ENCODE measurements around the gene RNF26.

RNF26 gene

DNA sequence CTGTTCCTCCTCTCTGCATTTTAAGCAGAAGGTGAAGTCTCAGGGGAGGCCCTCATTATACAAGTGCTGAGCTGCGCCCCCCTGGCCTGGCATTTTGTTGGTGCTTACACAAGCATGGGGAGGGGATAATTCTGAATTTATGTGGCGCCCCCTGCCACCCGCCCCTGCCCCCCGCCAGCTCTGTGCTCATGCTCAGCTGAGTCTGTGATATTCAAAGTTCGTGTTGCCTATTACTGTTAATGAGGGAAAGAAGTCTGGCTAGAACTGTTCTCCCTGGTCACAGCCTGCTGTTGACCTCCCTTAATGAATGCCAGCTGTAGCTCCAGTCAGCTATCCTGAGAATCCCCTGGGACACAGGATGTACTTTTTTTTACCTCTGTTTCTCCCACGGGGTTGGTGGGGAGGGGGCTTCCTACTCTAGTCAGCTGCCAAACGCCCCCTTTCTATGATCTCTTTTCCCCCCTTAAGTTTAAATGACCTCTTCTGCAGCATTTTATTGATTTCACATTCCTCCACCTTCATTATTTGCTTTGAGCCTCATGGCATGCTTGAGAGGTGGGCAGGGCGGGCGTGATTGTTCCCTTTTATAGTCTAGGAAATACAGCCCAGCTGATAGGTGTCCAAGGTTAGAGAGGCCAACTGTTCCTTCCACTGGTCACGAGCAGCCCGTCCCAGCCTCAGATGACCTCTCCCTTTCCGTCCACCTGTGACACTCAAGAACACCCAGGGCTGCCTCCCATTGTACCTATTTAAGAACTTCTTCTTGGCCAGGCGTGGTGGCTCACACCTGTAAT is 35.0 kb downstream of the RNF26 start:
- 98% methylated on average over 5 of the region's 13 CpGs for WGBS (ENCODE audit: insufficient coverage)
- Histone ChIP-seq H3K36me3 (ENCODE audit: control insufficient read depth in 4 of 4, insufficient read depth in 4 of 4, low read length in 3 of 4) (no peaks in the 10 kb centered on the region), H3K4me3 (ENCODE audit: control insufficient read depth in 1 of 7, extremely low read depth in 1 of 7, insufficient read depth in 4 of 7, low read depth in 2 of 7, low read length in 6 of 7) (no peak overlapping the region), H3K27me3 (replicated peaks in 2 of 5; ENCODE audit: control insufficient read depth in 4 of 5, insufficient read depth in 5 of 5, low read length in 4 of 5) (peaks cover 3 to 27% (median 23%) of the 10 kb centered on the region in 5 experiments), H3K4me1 (ENCODE audit: control extremely low read depth in 1 of 4, control insufficient read depth in 4 of 4, insufficient read depth in 4 of 4, low read length in 3 of 4) (peaks cover 0 to 8% (median 3%) of the 10 kb centered on the region in 4 experiments), H3K27ac (ENCODE audit: insufficient read depth in 1 of 2, low read depth in 1 of 2, low read length in 2 of 2, poor library complexity in 1 of 2, severe bottlenecking in 2 of 2) (no peak overlapping the region), H3K9me3 (ENCODE audit: control extremely low read depth in 1 of 5, control insufficient read depth in 4 of 5, insufficient read depth in 2 of 5, low read depth in 1 of 5, low read length in 4 of 5) (no peaks in the 10 kb centered on the region)
- CTCF ChIA-PET = interaction anchor here (0.9 to 6.0 kb wide), 7 partner anchors 8 to 107 kb away, joined by 3 to 51 read pairs (median 5); partner anchors contain the start of gene USP2
- no peak for DNase-seq
- POLR2A ChIA-PET = no interaction called here

DNA sequence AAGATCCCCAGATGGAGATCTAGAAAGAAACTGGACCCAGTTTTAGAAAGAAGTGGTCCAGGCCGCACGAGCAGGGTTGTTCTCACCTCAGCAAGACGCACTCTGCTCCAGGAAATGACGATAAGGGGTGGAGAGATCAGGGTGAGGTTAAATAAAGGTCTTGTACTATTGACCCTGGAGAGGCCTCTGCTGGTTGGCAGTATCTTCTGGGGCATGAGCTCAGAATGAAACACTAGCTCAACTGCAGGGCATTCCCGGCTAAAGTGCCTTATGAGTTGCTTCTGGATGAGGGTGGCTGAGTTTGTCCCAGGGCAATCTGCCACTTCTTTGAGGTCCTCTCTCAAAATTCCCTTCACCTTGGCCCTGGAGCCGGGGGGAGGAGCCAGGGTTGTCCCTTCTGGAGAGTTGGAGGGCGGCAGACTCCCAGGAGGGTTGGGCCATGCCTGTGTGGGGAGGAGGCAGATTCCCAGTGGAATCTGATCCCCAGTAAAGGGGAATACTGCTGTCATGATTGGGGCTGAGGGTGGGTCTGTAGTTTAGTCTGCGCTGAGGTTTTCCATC is 36.2 kb downstream of the RNF26 start:
- Histone ChIP-seq H3K27ac (ENCODE audit: insufficient read depth in 1 of 2, low read depth in 1 of 2, low read length in 2 of 2, poor library complexity in 1 of 2, severe bottlenecking in 2 of 2) (no peak overlapping the region), H3K4me3 (ENCODE audit: control insufficient read depth in 1 of 7, extremely low read depth in 1 of 7, insufficient read depth in 4 of 7, low read depth in 2 of 7, low read length in 6 of 7) (no peak overlapping the region), H3K36me3 (ENCODE audit: control insufficient read depth in 4 of 4, insufficient read depth in 4 of 4, low read length in 3 of 4) (no peaks in the 10 kb centered on the region), H3K4me1 (ENCODE audit: control extremely low read depth in 1 of 4, control insufficient read depth in 4 of 4, insufficient read depth in 4 of 4, low read length in 3 of 4) (peaks cover 0 to 3% (median 0%) of the 10 kb centered on the region in 4 experiments), H3K27me3 (replicated peaks in 2 of 5; ENCODE audit: control insufficient read depth in 4 of 5, insufficient read depth in 5 of 5, low read length in 4 of 5) (peaks cover 0 to 15% (median 12%) of the 10 kb centered on the region in 5 experiments), H3K9me3 (ENCODE audit: control extremely low read depth in 1 of 5, control insufficient read depth in 4 of 5, insufficient read depth in 2 of 5, low read depth in 1 of 5, low read length in 4 of 5) (no peaks in the 10 kb centered on the region)
- CTCF ChIA-PET = interaction anchor here (0.8 to 13.9 kb wide), 5 partner anchors 10 to 29 kb away, joined by 3 to 132 read pairs (median 51); partner anchors contain the start of genes C1QTNF5, MFRP and USP2
- 91% methylated on average over 7 of the region's 8 CpGs for WGBS (ENCODE audit: insufficient coverage)
- POLR2A ChIA-PET = no interaction called here
- DNase-seq = no peak

DNA sequence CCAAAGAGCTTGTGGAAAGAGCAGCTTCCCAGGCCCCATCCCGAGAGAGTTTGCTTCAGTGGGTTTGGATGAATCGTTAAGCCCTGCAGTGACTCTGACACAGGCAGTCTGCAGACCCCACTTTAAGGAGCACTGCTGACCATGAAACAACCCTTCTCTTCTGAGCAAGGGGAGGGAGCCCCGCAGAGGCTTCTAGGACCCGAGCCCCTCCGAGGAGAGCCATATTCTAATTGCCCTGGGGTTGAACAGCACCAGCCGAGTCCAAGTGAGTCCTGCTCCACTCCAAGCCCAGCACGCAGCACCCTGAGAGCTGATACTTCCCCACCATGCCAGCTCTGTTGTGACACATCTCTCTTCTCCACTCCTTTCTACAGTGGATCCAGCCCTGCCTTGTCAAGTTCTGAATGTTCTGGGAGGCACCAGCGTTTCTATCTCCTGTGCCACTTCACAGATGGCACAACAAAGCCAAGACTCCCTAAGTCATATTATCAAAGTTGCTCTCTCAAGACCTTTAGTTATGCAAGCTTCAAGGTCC is 36.8 kb downstream of the RNF26 start:
- DNase-seq = no peak
- CTCF ChIA-PET = interaction anchor here (0.7 to 13.9 kb wide), 8 partner anchors 8 to 568 kb away, joined by 3 to 132 read pairs (median 3); partner anchors contain the start of genes C1QTNF5, MFRP and USP2
- POLR2A ChIA-PET = no interaction called here
- Histone ChIP-seq H3K4me1 (ENCODE audit: control extremely low read depth in 1 of 4, control insufficient read depth in 4 of 4, insufficient read depth in 4 of 4, low read length in 3 of 4) (peaks cover 0 to 3% (median 0%) of the 10 kb centered on the region in 4 experiments), H3K4me3 (ENCODE audit: control insufficient read depth in 1 of 7, extremely low read depth in 1 of 7, insufficient read depth in 4 of 7, low read depth in 2 of 7, low read length in 6 of 7) (no peak overlapping the region), H3K27me3 (replicated peaks in 2 of 5; ENCODE audit: control insufficient read depth in 4 of 5, insufficient read depth in 5 of 5, low read length in 4 of 5) (peaks cover 0 to 12% (median 10%) of the 10 kb centered on the region in 5 experiments), H3K9me3 (ENCODE audit: control extremely low read depth in 1 of 5, control insufficient read depth in 4 of 5, insufficient read depth in 2 of 5, low read depth in 1 of 5, low read length in 4 of 5) (no peaks in the 10 kb centered on the region), H3K36me3 (ENCODE audit: control insufficient read depth in 4 of 4, insufficient read depth in 4 of 4, low read length in 3 of 4) (no peaks in the 10 kb centered on the region), H3K27ac (ENCODE audit: insufficient read depth in 1 of 2, low read depth in 1 of 2, low read length in 2 of 2, poor library complexity in 1 of 2, severe bottlenecking in 2 of 2) (no peak overlapping the region)
- WGBS (ENCODE audit: insufficient coverage) = 93% methylated on average over 8 of the region's 8 CpGs

DNA sequence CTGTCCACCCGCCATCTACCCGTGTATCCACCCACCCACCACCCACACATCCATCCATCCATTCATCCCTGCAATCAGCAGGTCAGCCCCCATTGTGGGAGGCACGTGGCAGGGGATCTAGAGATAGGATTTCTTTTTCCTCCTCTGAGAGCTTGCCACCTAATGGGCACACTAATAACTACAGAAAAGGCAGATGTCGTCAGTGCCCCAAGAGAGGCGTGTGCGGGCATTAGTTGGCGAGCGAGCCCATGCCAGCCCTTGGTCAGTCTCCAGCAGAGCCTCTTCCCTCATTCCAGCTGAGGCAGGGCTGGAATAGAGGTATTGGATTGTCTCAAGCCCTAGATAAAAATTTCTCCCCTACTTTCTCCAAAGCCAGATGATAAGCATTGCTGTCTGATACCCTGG is 37.5 kb downstream of the RNF26 start:
- Histone ChIP-seq H3K4me1 (ENCODE audit: control extremely low read depth in 1 of 4, control insufficient read depth in 4 of 4, insufficient read depth in 4 of 4, low read length in 3 of 4) (peaks cover 0 to 3% (median 0%) of the 10 kb centered on the region in 4 experiments), H3K36me3 (ENCODE audit: control insufficient read depth in 4 of 4, insufficient read depth in 4 of 4, low read length in 3 of 4) (no peaks in the 10 kb centered on the region), H3K4me3 (ENCODE audit: control insufficient read depth in 1 of 7, extremely low read depth in 1 of 7, insufficient read depth in 4 of 7, low read depth in 2 of 7, low read length in 6 of 7) (no peak overlapping the region), H3K27ac (ENCODE audit: insufficient read depth in 1 of 2, low read depth in 1 of 2, low read length in 2 of 2, poor library complexity in 1 of 2, severe bottlenecking in 2 of 2) (no peak overlapping the region), H3K9me3 (ENCODE audit: control extremely low read depth in 1 of 5, control insufficient read depth in 4 of 5, insufficient read depth in 2 of 5, low read depth in 1 of 5, low read length in 4 of 5) (no peaks in the 10 kb centered on the region), H3K27me3 (replicated peaks in 2 of 5; ENCODE audit: control insufficient read depth in 4 of 5, insufficient read depth in 5 of 5, low read length in 4 of 5) (peaks cover 0 to 8% (median 4%) of the 10 kb centered on the region in 5 experiments)
- CTCF ChIA-PET = interaction anchor here (0.7 to 13.9 kb wide), 7 partner anchors 9 to 567 kb away, joined by 3 to 132 read pairs (median 3); partner anchors contain the start of genes C1QTNF5, MFRP and USP2
- POLR2A ChIA-PET = no interaction called here
- 61% methylated on average over 2 of the region's 8 CpGs for WGBS (ENCODE audit: insufficient coverage)
- DNase-seq = peak in 2 of 3 donors; percentile 21 to 25

DNA sequence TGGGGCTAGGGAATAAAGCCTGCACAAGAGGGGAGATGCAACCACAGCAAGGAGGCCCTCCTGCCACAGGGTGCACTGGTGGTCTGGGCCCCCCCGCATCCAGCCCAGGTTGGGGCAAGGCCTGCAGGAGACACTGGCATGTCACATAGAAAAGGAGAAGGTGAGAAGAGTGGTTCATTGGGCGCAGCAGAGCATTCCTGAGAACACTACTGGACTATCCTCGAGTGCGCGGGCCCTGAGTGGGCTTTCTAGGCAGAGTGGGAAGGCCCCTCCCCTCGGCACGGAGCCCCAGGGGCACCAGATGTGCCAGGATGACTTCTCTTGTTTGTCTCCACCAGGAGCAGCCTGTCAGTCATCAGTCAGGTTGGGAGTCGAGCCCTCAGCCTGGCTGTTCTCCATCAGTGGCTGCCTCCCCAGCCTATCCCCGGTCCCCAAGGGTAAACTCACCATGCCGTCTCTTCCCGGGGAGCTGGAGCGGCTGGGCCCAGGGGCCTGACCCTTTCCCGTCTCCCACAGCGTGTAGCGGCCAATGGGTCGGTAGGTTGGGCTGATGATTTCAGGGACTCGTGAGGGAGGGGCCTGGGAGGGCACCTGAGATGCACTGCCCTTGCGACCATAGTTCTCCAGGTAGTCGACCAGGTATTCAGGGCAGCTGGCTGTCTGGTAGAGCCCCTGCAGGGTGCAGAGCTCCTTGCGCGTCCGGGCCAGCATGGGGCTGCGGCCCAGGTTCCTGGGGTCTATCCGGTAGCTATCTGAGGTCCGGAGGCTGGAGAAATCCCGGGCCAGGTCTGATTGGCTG is 38.1 kb downstream of the RNF26 start:
- Histone ChIP-seq H3K9me3 (ENCODE audit: control extremely low read depth in 1 of 5, control insufficient read depth in 4 of 5, insufficient read depth in 2 of 5, low read depth in 1 of 5, low read length in 4 of 5) (no peaks in the 10 kb centered on the region), H3K4me3 (ENCODE audit: control insufficient read depth in 1 of 7, extremely low read depth in 1 of 7, insufficient read depth in 4 of 7, low read depth in 2 of 7, low read length in 6 of 7) (no peak overlapping the region), H3K4me1 (ENCODE audit: control extremely low read depth in 1 of 4, control insufficient read depth in 4 of 4, insufficient read depth in 4 of 4, low read length in 3 of 4) (peaks cover 0 to 3% (median 0%) of the 10 kb centered on the region in 4 experiments), H3K27ac (ENCODE audit: insufficient read depth in 1 of 2, low read depth in 1 of 2, low read length in 2 of 2, poor library complexity in 1 of 2, severe bottlenecking in 2 of 2) (no peak overlapping the region), H3K36me3 (ENCODE audit: control insufficient read depth in 4 of 4, insufficient read depth in 4 of 4, low read length in 3 of 4) (no peaks in the 10 kb centered on the region), H3K27me3 (replicated peaks in 2 of 5; ENCODE audit: control insufficient read depth in 4 of 5, insufficient read depth in 5 of 5, low read length in 4 of 5) (peaks cover 0 to 6% (median 2%) of the 10 kb centered on the region in 5 experiments)
- 98% methylated on average over 26 of the region's 26 CpGs for whole genome bisulfite sequencing (ENCODE audit: insufficient coverage)
- ChIA-PET POLR2A (no interaction called here), CTCF (interaction anchor here (1.3 to 13.9 kb wide), 9 partner anchors 8 to 103 kb away, joined by 3 to 132 read pairs (median 5); partner anchors contain the start of genes C1QTNF5, MFRP and USP2)
- no peak for DNase-seq

DNA sequence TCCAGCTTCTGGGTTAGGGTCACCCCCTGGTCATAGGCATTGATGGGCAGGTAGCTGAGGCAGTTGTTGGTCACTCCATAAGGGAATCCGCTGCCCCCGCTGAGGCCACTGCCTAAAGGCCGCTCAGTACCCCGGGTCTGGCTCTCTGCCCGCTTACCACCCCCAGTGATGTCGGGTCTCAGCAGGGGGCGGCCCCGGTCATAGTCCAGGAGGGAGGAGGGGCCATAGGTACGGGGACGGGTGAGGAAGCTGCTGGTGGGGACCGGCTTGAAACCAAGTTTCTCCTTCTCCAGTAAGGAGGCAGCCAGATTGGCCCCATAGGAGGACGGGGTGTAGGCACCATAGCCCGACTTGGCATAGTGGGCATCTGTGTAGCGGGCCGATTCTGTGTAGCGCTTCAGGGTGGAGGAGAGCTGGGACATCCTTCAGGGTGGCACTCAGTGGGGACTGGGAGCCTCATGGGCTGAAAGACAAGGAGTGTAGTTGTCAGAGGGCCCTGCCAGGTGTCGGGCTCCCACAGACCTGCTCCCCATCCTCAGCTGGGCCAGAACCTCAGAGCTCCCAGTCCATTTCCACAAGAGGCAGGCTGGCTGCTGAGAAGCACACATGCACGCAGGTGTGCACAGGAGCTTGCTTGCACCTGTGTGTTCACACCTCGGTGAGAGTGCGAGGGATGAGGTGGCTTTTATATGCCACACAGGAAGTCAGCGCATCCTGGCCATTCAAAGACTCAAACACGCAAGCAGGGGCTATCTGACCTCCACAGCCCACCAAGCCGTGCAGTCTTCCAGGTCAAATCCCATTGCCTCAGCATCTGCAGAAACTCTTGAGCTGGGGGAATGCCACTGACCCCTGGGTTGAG is 39.0 kb downstream of the RNF26 start:
- CTCF ChIA-PET = interaction anchor here (0.7 to 13.9 kb wide), 11 partner anchors 8 to 177 kb away, joined by 3 to 132 read pairs (median 5); partner anchors contain the start of genes C1QTNF5 and MFRP
- Histone ChIP-seq H3K4me1 (ENCODE audit: control extremely low read depth in 1 of 4, control insufficient read depth in 4 of 4, insufficient read depth in 4 of 4, low read length in 3 of 4) (peaks cover 0 to 3% (median 0%) of the 10 kb centered on the region in 4 experiments), H3K27me3 (replicated peaks in 2 of 5; ENCODE audit: control insufficient read depth in 4 of 5, insufficient read depth in 5 of 5, low read length in 4 of 5) (peaks cover 0 to 3% (median 0%) of the 10 kb centered on the region in 5 experiments), H3K9me3 (ENCODE audit: control extremely low read depth in 1 of 5, control insufficient read depth in 4 of 5, insufficient read depth in 2 of 5, low read depth in 1 of 5, low read length in 4 of 5) (no peaks in the 10 kb centered on the region), H3K27ac (ENCODE audit: insufficient read depth in 1 of 2, low read depth in 1 of 2, low read length in 2 of 2, poor library complexity in 1 of 2, severe bottlenecking in 2 of 2) (no peak overlapping the region), H3K4me3 (ENCODE audit: control insufficient read depth in 1 of 7, extremely low read depth in 1 of 7, insufficient read depth in 4 of 7, low read depth in 2 of 7, low read length in 6 of 7) (no peak overlapping the region), H3K36me3 (ENCODE audit: control insufficient read depth in 4 of 4, insufficient read depth in 4 of 4, low read length in 3 of 4) (no peaks in the 10 kb centered on the region)
- 93% methylated on average over 19 of the region's 23 CpGs for WGBS (ENCODE audit: insufficient coverage)
- POLR2A ChIA-PET = no interaction called here
- no peak for DNase-seq
